Measurements from ENCODE around the gene INTS2. TPM values are rescaled to one million over a fixed set of nuclear protein-coding genes. Genes with fewer than 3 reads are reported as not detected.
"Not testable (repeated sequence)": the region's sequence is repeated elsewhere in the genome, so short reads cannot be mapped to it uniquely, and the experiment has no call there.

The INTS2 gene
- total and polyA plus RNA-seq, 2 donors: 3.9 to 13.1 TPM

DNA sequence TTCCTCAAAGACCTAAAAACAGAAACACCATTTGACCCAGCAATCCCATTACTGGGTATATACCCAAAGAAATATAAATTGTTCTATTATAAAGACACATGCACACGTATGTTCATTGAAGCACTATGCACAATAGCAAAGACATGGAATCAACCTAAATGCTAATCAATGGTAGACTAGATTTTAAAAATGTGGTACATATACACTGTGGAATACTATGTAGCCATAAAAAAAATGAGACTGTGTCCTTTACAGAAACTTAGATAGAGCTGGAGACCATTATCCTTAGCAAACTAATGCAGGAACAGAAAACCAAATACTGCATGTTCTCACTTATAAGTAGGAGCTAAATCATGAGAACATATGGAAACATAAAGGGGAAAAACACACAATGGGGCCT lies 100.9 kb downstream of the INTS2 start:
- H3K27ac ChIP-seq (ENCODE audit: low read depth in 1 of 2, low read length in 1 of 2); H3K36me3 ChIP-seq (ENCODE audit: control insufficient read depth in 2 of 2, insufficient read depth in 2 of 2, low read length in 1 of 2); H3K9me3 ChIP-seq (ENCODE audit: control insufficient read depth in 2 of 2, insufficient read depth in 1 of 2, low read length in 1 of 2); H3K4me1 ChIP-seq (ENCODE audit: control insufficient read depth in 2 of 2, insufficient read depth in 2 of 2, low read length in 2 of 2); DNase-seq (ENCODE audit: low read depth in 6 of 9, low spot score in 9 of 9); H3K27me3 ChIP-seq (ENCODE audit: control insufficient read depth in 2 of 2, insufficient read depth in 1 of 2, low read length in 1 of 2); H3K4me3 ChIP-seq (ENCODE audit: low read length in 2 of 2): not testable (repeated sequence)
- 97% methylated on average over 1 of the region's 1 CpG for WGBS

- H3K9me3 ChIP-seq (ENCODE audit: control insufficient read depth in 2 of 2, insufficient read depth in 1 of 2, low read length in 1 of 2); H3K4me1 ChIP-seq (ENCODE audit: control insufficient read depth in 2 of 2, insufficient read depth in 2 of 2, low read length in 2 of 2); DNase-seq (ENCODE audit: low read depth in 6 of 9, low spot score in 9 of 9); H3K4me3 ChIP-seq (ENCODE audit: low read length in 2 of 2); H3K27me3 ChIP-seq (ENCODE audit: control insufficient read depth in 2 of 2, insufficient read depth in 1 of 2, low read length in 1 of 2); H3K27ac ChIP-seq (ENCODE audit: low read depth in 1 of 2, low read length in 1 of 2); H3K36me3 ChIP-seq (ENCODE audit: control insufficient read depth in 2 of 2, insufficient read depth in 2 of 2, low read length in 1 of 2): not testable (repeated sequence)
- 100% methylated on average over 2 of the region's 2 CpGs for WGBS
Measured at GRCh38 chr17:61826198-61826597, 101.6 kb downstream of the INTS2 start.

GRCh38 chr17:61825448-61826137 lies 102.2 kb downstream of the INTS2 start:
- H3K27me3 ChIP-seq (ENCODE audit: control insufficient read depth in 2 of 2, insufficient read depth in 1 of 2, low read length in 1 of 2): no peaks in the 10 kb centered on the region
- H3K9me3 ChIP-seq (ENCODE audit: control insufficient read depth in 2 of 2, insufficient read depth in 1 of 2, low read length in 1 of 2): no peaks in the 10 kb centered on the region
- WGBS: 99% methylated on average over 2 of the region's 2 CpGs
- H3K27ac ChIP-seq (ENCODE audit: low read depth in 1 of 2, low read length in 1 of 2): no peak overlapping the region
- H3K4me1 ChIP-seq (ENCODE audit: control insufficient read depth in 2 of 2, insufficient read depth in 2 of 2, low read length in 2 of 2): no peaks in the 10 kb centered on the region
- DNase-seq (ENCODE audit: low read depth in 6 of 9, low spot score in 9 of 9): no peak
- peaks cover 9 to 10% of the 10 kb centered on the region in 2 donors for H3K36me3 ChIP-seq (ENCODE audit: control insufficient read depth in 2 of 2, insufficient read depth in 2 of 2, low read length in 1 of 2)
- H3K4me3 ChIP-seq (ENCODE audit: low read length in 2 of 2): no peak overlapping the region

- H3K9me3 ChIP-seq (ENCODE audit: control insufficient read depth in 2 of 2, insufficient read depth in 1 of 2, low read length in 1 of 2): no peaks in the 10 kb centered on the region
- WGBS: 83% methylated on average over 6 of the region's 6 CpGs
- no peak overlapping the region for H3K27ac ChIP-seq (ENCODE audit: low read depth in 1 of 2, low read length in 1 of 2)
- H3K27me3 ChIP-seq (ENCODE audit: control insufficient read depth in 2 of 2, insufficient read depth in 1 of 2, low read length in 1 of 2): no peaks in the 10 kb centered on the region
- H3K4me1 ChIP-seq (ENCODE audit: control insufficient read depth in 2 of 2, insufficient read depth in 2 of 2, low read length in 2 of 2): no peaks in the 10 kb centered on the region
- H3K36me3 ChIP-seq (ENCODE audit: control insufficient read depth in 2 of 2, insufficient read depth in 2 of 2, low read length in 1 of 2): peaks cover 5 to 11% of the 10 kb centered on the region in 2 donors
- no peak overlapping the region for H3K4me3 ChIP-seq (ENCODE audit: low read length in 2 of 2)
- DNase-seq (ENCODE audit: low read depth in 6 of 9, low spot score in 9 of 9): no peak
Measured at GRCh38 chr17:61822326-61823285, 105.2 kb downstream of the INTS2 start.

GRCh38 chr17:61821655-61822054 lies 106.1 kb downstream of the INTS2 start:
- Histone ChIP-seq H3K27me3 (ENCODE audit: control insufficient read depth in 2 of 2, insufficient read depth in 1 of 2, low read length in 1 of 2) (no peaks in the 10 kb centered on the region), H3K4me3 (ENCODE audit: low read length in 2 of 2) (no peak overlapping the region), H3K36me3 (ENCODE audit: control insufficient read depth in 2 of 2, insufficient read depth in 2 of 2, low read length in 1 of 2) (peaks cover 7 to 11% of the 10 kb centered on the region in 2 donors), H3K9me3 (ENCODE audit: control insufficient read depth in 2 of 2, insufficient read depth in 1 of 2, low read length in 1 of 2) (no peaks in the 10 kb centered on the region), H3K4me1 (ENCODE audit: control insufficient read depth in 2 of 2, insufficient read depth in 2 of 2, low read length in 2 of 2) (no peaks in the 10 kb centered on the region), H3K27ac (ENCODE audit: low read depth in 1 of 2, low read length in 1 of 2) (no peak overlapping the region)
- 97% methylated on average over 4 of the region's 4 CpGs for WGBS
- no peak for DNase-seq (ENCODE audit: low read depth in 6 of 9, low spot score in 9 of 9)

- H3K27ac ChIP-seq (ENCODE audit: low read depth in 1 of 2, low read length in 1 of 2); H3K4me1 ChIP-seq (ENCODE audit: control insufficient read depth in 2 of 2, insufficient read depth in 2 of 2, low read length in 2 of 2); DNase-seq (ENCODE audit: low read depth in 6 of 9, low spot score in 9 of 9); H3K4me3 ChIP-seq (ENCODE audit: low read length in 2 of 2); H3K9me3 ChIP-seq (ENCODE audit: control insufficient read depth in 2 of 2, insufficient read depth in 1 of 2, low read length in 1 of 2); H3K27me3 ChIP-seq (ENCODE audit: control insufficient read depth in 2 of 2, insufficient read depth in 1 of 2, low read length in 1 of 2): not testable (repeated sequence)
- WGBS: 99% methylated on average over 3 of the region's 3 CpGs
- H3K36me3 ChIP-seq (ENCODE audit: control insufficient read depth in 2 of 2, insufficient read depth in 2 of 2, low read length in 1 of 2): peaks cover 7 to 11% of the 10 kb centered on the region in 2 donors
Measured at GRCh38 chr17:61819265-61819664, 108.5 kb downstream of the INTS2 start.

DNA sequence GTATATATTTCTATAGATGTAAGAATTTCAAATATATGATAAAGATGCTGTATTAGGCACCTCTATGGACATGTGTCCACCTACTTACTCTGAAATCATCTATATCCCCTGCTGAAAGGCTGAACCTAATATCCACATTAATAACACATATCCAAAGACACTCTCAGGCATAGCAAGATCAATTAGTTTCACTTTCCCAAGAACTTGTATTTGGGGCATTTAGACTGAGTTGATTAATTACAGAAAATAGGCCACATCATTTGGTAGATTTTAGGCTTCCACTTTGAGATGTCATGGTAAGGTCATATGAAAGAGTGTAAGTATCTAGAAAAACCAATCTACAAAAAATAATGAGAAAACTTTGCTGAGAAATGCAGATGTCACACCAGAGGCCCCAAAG lies 109.6 kb downstream of the INTS2 start:
- Histone ChIP-seq H3K27ac (ENCODE audit: low read depth in 1 of 2, low read length in 1 of 2) (no peak overlapping the region), H3K27me3 (ENCODE audit: control insufficient read depth in 2 of 2, insufficient read depth in 1 of 2, low read length in 1 of 2) (no peaks in the 10 kb centered on the region), H3K4me3 (ENCODE audit: low read length in 2 of 2) (no peak overlapping the region), H3K9me3 (ENCODE audit: control insufficient read depth in 2 of 2, insufficient read depth in 1 of 2, low read length in 1 of 2) (no peaks in the 10 kb centered on the region), H3K4me1 (ENCODE audit: control insufficient read depth in 2 of 2, insufficient read depth in 2 of 2, low read length in 2 of 2) (no peaks in the 10 kb centered on the region), H3K36me3 (ENCODE audit: control insufficient read depth in 2 of 2, insufficient read depth in 2 of 2, low read length in 1 of 2) (peaks cover 7 to 11% of the 10 kb centered on the region in 2 donors)
- DNase-seq (ENCODE audit: low read depth in 6 of 9, low spot score in 9 of 9): no peak

DNA sequence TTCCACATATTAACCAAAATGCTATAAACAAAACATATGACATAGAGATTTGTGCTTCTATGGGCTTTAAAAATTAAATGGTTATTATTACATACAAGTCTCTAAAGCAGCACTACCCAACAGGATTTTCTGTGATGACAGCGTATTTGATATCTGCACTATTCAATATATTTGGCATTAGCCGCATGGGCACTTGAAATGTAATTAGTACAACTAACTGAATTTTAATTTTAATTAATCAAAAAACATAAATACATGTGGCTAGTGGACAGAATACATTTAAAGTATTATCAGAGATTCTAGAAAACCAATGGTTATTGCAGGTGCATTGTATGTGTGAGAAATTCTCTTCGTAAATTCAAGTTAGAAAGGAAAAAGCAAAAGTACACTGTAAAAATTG lies 110.3 kb downstream of the INTS2 start:
- Histone ChIP-seq H3K9me3 (ENCODE audit: control insufficient read depth in 2 of 2, insufficient read depth in 1 of 2, low read length in 1 of 2) (no peaks in the 10 kb centered on the region), H3K27ac (ENCODE audit: low read depth in 1 of 2, low read length in 1 of 2) (no peak overlapping the region), H3K4me1 (ENCODE audit: control insufficient read depth in 2 of 2, insufficient read depth in 2 of 2, low read length in 2 of 2) (no peaks in the 10 kb centered on the region), H3K36me3 (ENCODE audit: control insufficient read depth in 2 of 2, insufficient read depth in 2 of 2, low read length in 1 of 2) (peaks cover 7 to 11% of the 10 kb centered on the region in 2 donors), H3K4me3 (ENCODE audit: low read length in 2 of 2) (no peak overlapping the region), H3K27me3 (ENCODE audit: control insufficient read depth in 2 of 2, insufficient read depth in 1 of 2, low read length in 1 of 2) (no peaks in the 10 kb centered on the region)
- no peak for DNase-seq (ENCODE audit: low read depth in 6 of 9, low spot score in 9 of 9)
- 99% methylated on average over 3 of the region's 3 CpGs for WGBS

- Histone ChIP-seq H3K9me3 (ENCODE audit: control insufficient read depth in 2 of 2, insufficient read depth in 1 of 2, low read length in 1 of 2) (no peaks in the 10 kb centered on the region), H3K4me3 (ENCODE audit: low read length in 2 of 2) (no peak overlapping the region), H3K27me3 (ENCODE audit: control insufficient read depth in 2 of 2, insufficient read depth in 1 of 2, low read length in 1 of 2) (no peaks in the 10 kb centered on the region), H3K36me3 (ENCODE audit: control insufficient read depth in 2 of 2, insufficient read depth in 2 of 2, low read length in 1 of 2) (peaks cover 7 to 9% of the 10 kb centered on the region in 2 donors), H3K27ac (ENCODE audit: low read depth in 1 of 2, low read length in 1 of 2) (no peak overlapping the region), H3K4me1 (ENCODE audit: control insufficient read depth in 2 of 2, insufficient read depth in 2 of 2, low read length in 2 of 2) (no peaks in the 10 kb centered on the region)
- 45% methylated on average over 4 of the region's 4 CpGs for WGBS
- DNase-seq (ENCODE audit: low read depth in 6 of 9, low spot score in 9 of 9): peak in 1 of 9 donors; percentile 7
Measured at GRCh38 chr17:61816538-61816937, 111.2 kb downstream of the INTS2 start.

Data from thymus (tissue), 11 donors.